ENCODE data around the gene AACS.
"Not testable (repeated sequence)": the region's sequence is repeated elsewhere in the genome, so short reads cannot be mapped to it uniquely, and the experiment has no call there.

AACS gene

GRCh38 chr12:125055591-125055990, 9.6 kb upstream of the AACS start:
- no peak for DNase-seq (ENCODE audit: low read depth in 2 of 2)

GRCh38 chr12:125056306-125056705, 8.9 kb upstream of the AACS start:
- no peak for DNase-seq (ENCODE audit: low read depth in 2 of 2)

- DNase-seq (ENCODE audit: low read depth in 2 of 2): no peak
Measured at GRCh38 chr12:125057708-125058107, 7.5 kb upstream of the AACS start.

GRCh38 chr12:125061229-125061628, 4.0 kb upstream of the AACS start:
- DNase-seq (ENCODE audit: low read depth in 2 of 2): no peak

GRCh38 chr12:125063522-125063921, 1.7 kb upstream of the AACS start:
- not testable (repeated sequence) for DNase-seq (ENCODE audit: low read depth in 2 of 2)

- DNase-seq (ENCODE audit: low read depth in 2 of 2): no peak
Measured at GRCh38 chr12:125064492-125064891, 743 bp upstream of the AACS start.

- no peak for DNase-seq (ENCODE audit: low read depth in 2 of 2)
Measured at GRCh38 chr12:125065919-125066570, 810 bp downstream of the AACS start.

GRCh38 chr12:125068391-125068790, 3.2 kb downstream of the AACS start:
- no peak for DNase-seq (ENCODE audit: low read depth in 2 of 2)

GRCh38 chr12:125069616-125070015, 4.4 kb downstream of the AACS start:
- no peak for DNase-seq (ENCODE audit: low read depth in 2 of 2)

- no peak for DNase-seq (ENCODE audit: low read depth in 2 of 2)
Measured at GRCh38 chr12:125070112-125070511, 4.9 kb downstream of the AACS start.

- DNase-seq (ENCODE audit: low read depth in 2 of 2): no peak
Measured at GRCh38 chr12:125070661-125071390, 5.6 kb downstream of the AACS start.

- DNase-seq (ENCODE audit: low read depth in 2 of 2): no peak
Measured at GRCh38 chr12:125071456-125071855, 6.2 kb downstream of the AACS start.

GRCh38 chr12:125072496-125072895, 7.3 kb downstream of the AACS start:
- DNase-seq (ENCODE audit: low read depth in 2 of 2): no peak

- DNase-seq (ENCODE audit: low read depth in 2 of 2): not testable (repeated sequence)
Measured at GRCh38 chr12:125074294-125074693, 9.1 kb downstream of the AACS start.

GRCh38 chr12:125076103-125076502, 10.9 kb downstream of the AACS start:
- DNase-seq (ENCODE audit: low read depth in 2 of 2): no peak

- no peak for DNase-seq (ENCODE audit: low read depth in 2 of 2)
Measured at GRCh38 chr12:125079084-125079483, 13.8 kb downstream of the AACS start.

- no peak for DNase-seq (ENCODE audit: low read depth in 2 of 2)
Measured at GRCh38 chr12:125079648-125080645, 14.7 kb downstream of the AACS start.

GRCh38 chr12:125081427-125081826, 16.2 kb downstream of the AACS start:
- no peak for DNase-seq (ENCODE audit: low read depth in 2 of 2)

- no peak for DNase-seq (ENCODE audit: low read depth in 2 of 2)
Measured at GRCh38 chr12:125083072-125083471, 17.8 kb downstream of the AACS start.

- DNase-seq (ENCODE audit: low read depth in 2 of 2): not testable (repeated sequence)
Measured at GRCh38 chr12:125088199-125088598, 23.0 kb downstream of the AACS start.

GRCh38 chr12:125089083-125089482, 23.8 kb downstream of the AACS start:
- no peak for DNase-seq (ENCODE audit: low read depth in 2 of 2)

GRCh38 chr12:125089626-125090025, 24.4 kb downstream of the AACS start:
- DNase-seq (ENCODE audit: low read depth in 2 of 2): no peak

Data from stimulated activated CD4-positive, alpha-beta T cell treated with anti-CD3 and anti-CD28 coated beads, Interleukin-15, amount 100 ng/mL, for 48 hours (primary cell).